Measurements from ENCODE around the gene ADAMTS17.

Gene ADAMTS17

DNA sequence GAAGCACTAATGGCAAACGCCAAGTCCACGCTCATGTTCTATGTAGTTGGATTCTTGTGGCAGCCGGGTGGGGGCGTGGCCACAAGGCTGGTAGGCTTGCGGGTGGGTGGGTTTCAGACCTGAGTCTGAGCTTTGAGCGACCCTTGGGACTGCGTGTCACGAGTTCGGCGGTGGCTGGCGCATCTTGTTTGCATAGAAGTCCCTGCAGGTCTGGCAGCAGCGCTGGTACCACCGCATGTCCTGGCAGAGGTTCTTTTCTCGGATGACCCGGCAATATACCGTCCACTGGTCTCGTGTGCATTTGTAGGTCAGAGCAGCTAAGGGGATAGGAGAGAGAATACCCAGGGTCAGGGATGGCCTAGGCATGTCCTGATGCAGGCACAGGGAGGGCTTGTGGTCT, 367.5 kb downstream of the ADAMTS17 start:
- DNase-seq (ENCODE audit: low read depth), result no peak

DNA sequence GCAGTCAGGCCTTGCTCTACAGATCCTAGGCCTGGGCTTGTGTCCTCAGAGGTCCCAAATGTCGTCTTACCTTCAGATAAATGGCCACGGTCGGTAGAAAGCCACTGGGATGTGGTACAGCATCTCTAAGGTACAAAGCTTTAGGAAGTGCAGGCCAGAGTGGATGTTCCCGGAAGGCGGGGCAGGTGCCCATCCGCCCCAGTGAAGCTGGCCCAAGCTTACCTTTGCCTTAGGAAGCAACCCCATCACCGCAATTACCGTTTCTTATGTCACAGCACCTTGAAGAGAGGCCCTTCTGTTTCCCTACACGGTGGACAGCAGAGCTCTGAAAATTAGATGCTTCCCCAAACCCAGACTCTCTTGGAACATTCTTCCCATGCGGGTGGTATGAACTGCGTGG, 368.4 kb downstream of the ADAMTS17 start:
- no peak for DNase-seq (ENCODE audit: low read depth)

DNA sequence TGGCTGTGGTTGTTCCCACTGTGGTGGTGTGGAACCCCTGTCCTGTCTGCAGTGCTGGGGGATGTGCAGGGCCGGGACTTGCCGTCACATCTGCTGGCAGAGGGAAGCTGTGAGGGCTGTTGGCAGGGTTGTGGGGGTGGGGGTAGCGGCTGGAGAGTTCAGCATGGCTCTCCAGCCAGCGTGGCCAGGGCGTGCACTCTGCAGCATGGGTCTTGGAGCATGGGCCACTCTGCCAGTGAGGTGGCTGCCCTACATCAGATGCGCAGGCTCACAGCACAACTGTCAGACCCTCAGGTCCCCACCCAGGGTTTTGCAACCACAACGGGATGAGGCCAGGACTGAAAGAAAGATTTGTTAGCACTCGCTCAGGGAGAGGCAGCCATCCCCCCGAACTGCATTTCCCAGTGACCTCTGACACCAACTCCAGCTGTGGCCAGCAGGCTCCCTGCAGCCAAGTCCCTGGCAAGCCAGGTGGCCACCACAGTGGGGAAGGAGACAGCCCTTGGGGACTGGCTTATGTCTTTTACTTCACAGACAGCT, 370.8 kb downstream of the ADAMTS17 start:
- no peak for DNase-seq (ENCODE audit: low read depth)

DNA sequence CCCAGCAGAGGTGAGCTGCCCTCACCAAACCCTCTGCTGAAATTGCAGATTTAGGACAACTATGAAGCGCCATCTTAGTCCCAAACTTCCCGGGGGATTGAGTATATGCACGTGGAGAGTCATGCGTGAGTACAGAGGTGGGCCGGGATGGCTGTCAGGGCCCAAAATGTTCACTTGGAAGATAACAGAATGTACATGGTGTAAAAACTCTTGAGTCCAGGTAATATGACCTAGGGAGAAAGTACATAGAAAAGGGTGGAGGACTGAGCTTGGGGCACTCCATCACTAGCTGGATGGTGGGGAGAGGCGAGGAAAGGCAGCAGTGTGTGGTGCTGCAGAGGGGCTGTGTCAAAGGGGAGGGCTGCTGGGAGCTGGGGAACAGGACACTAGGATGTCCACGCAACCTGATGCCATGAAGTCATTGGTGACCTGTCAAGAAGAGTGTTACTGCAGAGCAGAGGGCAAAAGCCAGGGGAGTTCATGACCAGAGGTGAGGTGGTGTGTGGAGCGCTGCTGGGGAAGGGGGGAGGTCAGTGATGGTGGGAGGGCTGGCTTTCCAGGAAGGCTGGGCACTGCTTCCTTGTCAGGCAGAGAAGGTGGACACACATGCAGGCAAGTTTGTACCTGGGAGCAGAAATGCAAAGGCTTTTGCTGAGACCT, 372.4 kb downstream of the ADAMTS17 start:
- no peak for DNase-seq (ENCODE audit: low read depth)

DNA sequence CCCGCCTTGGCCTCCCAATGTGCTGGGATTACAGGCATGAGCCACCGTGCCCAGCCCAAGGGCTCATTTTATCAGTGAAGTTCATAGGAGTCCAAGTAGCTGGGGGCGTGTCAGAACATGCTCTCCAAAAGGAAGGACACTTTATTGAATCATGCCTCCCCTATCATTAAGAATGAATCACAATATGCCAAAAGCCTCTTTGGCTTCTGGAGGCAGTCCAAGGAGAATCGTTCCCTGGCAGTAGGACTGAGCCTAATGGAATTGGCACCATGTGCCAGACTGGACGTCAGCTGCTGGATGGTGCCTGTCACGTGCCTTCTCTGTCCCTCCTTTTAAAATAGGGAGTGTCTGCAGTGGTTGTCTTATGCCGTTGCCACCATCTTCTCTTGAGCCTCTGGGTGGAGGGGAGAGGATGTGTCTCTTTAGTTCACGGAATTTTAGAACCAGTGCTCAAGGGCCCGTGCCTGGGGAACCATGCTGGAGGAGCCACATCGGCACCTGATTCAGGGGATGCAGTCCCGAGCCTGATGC, 373.9 kb downstream of the ADAMTS17 start:
- no peak for DNase-seq (ENCODE audit: low read depth)

DNA sequence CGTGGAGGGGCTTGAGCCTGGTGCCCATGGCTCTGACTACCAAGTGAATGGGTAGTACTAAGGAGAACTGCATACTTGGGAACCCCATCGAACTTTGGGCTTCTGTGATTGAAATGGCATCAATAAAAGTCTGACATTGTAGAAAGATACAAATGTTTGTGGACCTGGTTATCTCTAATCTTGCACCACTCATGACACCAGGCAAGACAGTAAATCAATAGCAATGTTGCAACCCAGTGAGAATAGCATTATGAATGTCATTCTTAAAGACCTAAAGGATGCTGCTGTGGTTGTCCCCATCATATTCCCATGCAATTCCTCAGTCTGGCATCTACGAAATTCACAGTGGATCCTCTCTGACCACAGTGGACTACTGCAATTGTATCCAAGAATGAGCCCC, 375.0 kb downstream of the ADAMTS17 start:
- no peak for DNase-seq (ENCODE audit: low read depth)

DNA sequence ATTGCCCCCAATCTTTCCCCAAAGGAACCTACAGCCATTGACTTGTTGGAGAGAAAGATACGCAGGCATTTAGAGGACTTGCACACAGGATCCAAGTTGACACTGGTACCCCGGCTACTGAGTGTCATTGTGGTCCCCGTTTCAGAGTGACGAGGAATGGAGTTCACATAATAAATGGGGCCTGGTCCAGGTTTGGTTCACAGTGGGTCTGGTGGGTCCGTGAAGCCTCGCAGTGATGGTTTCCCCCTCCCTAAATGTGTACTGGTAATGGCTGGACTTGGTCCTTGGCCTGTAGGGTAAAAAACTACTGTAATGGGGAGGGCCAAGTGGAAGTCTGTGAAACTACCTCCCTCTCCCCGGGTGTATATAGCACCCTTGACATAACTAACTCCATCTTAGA, 376.4 kb downstream of the ADAMTS17 start:
- no peak for DNase-seq (ENCODE audit: low read depth)

DNA sequence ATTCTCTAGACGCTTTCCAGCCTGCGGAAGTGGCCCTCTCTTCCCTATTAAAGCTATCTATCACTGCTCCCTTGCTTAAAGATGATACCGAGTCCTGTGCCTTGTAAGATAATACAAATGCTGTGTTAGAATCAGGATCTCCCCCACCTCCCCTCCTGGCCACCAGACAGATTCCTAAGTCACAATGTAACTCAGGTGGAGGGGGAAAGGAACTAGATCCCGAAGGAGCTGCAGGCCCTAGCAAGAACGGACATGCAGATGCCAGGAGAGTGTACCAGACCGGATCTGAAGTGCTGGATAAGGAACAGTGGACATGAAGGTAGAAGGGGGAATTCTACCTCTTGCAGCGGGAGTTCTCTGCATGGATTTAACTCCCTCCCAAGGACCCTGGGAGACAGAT, 377.8 kb downstream of the ADAMTS17 start:
- DNase-seq (ENCODE audit: low read depth), result no peak

DNA sequence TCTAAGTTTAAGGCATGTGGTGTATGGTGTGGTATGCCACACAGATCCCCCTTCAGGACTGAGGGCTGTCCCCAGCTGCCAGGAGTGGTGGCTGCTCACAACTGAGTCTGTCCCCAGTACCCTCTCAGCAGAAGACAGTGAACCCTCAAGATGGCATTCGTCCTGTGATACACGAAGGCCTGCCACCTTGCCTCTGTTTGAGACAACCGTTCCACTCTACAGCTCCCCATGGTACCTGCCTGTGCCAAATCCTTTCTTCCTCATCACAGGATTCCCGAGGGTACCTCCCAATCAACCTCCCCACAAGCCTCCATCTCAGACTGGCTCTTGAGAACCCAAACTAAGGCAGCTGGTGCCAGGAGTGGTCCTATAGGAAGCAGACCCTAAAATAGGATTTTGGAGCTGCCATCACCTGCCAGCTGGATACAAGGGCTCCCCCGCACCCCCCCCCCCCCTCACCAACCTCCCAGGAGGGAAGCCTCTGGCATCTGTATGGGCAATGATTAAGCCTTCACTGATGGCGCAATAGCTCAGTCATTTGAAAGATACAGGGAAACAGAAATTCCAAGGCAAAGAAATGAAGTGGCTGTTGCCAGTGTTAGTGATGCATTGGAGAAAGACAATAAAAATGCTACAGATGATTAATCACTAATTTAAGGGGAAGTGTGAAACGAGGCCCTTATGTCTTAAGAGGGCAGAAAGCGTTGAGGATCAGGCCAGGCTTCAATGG, 378.5 kb downstream of the ADAMTS17 start:
- DNase-seq (ENCODE audit: low read depth), result no peak

DNA sequence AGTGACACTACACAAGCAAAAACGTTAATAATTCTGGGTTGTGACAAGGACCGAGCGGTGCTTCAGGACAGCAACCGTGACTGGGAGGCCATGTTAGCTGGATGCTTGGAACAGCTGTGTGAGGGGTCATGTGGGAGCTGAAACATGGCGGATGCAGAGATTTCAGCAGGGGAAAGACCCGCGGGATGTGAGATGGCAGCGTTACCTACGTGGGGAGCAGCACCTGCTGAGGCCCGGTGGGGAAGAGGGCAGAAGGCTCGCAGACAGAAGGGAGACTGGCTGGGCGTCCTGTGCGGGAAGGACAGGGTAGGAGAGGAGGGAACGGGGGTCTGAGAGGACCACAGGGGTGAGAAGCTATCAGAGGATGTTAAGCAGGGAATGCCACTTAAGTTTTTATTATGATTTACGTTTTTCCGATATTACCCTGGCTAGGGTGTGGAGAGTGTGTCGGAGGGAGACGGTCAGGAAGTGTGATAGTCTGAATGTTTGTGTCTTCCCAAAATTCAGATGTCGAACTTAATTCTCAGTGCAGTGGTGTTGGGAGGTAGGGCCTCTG, 379.7 kb downstream of the ADAMTS17 start:
- DNase-seq (ENCODE audit: low read depth), result no peak

DNA sequence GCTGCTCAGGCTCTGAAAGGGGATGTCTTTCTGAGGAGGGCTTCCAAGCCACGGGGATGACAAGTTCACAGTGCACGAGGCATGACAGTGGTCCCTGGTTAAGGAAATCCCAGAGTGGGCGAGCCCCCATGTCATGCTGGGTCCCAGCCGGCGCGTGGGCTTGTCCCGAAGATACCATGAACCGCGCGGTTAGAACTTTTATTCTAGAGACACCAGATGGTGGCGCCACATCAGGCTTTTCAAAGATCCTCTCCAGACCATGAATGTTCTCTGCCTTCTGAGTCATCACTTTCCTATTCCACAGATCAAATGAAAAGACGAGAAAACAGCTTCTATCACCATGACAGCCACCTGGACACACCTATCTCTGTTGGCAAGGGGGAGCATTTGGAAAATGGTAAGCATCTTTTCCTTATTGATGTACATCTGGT, 380.7 kb downstream of the ADAMTS17 start:
- DNase-seq (ENCODE audit: low read depth), result no peak

DNA sequence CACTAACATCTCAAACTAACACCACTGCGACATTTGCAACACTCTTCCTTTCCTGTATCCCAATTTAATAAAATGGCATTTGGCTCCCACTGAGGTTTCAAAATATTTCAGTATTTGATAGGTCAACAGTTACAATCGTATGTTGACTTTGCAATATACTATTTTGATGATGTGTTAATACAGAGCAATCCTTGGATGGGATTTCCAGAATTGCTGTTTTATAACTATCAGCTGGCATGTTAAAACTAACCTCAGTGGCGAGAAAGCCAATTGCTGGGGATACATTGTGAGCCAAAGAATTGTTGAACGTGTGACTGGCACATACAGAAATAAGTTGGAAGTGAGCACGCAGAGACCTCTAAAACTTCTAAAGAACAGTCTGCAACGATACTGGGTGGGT, 382.4 kb downstream of the ADAMTS17 start:
- DNase-seq (ENCODE audit: low read depth), result no peak

DNA sequence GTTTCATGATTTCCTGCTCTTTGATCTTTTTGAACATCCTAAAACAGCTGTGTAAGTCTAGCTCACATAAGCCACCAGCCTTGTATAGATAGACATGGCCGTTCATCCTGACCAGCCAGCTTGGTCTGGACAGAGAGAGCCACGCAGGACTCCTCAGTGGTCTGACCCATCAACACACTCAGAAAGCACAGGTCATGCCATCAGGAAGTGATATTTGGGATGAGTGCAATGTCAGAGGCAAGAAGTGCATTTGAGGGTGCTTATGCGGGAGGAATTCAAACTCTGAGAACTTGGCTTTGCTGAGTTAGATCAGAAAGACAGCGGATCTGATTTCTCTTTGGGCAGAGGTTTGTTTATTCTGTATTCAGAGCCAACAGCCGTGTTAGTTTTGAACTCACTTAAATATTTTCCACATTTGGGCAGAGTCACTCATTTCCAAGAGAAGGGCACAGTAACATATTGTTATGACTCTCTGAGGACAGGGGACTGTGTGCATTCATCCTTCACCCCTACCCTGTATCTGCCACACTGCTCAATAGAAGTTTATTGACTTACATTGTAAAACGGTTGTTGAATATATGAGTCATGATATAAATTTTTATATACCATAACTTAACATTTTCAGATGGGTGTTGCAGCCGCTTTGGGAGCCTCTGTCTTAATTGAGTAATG, 383.2 kb downstream of the ADAMTS17 start:
- DNase-seq (ENCODE audit: low read depth), result no peak

DNA sequence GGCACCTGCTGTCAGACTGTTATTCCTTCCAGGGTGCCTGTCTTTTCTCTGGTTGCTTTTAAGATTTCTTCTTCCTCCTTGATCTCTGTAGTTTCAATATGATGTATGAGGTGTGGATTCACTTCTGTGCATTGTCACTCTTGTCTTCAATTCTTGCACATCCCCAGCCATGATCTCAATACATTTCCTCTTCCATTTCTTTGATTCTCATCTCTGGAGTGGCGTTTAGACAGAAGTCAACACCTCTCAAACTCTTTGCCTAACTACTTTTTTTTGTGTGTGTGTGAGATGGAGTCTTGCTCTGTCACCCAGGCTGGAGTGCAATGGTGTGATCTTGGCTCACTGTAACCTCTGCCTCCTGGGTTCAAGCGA, 384.1 kb downstream of the ADAMTS17 start:
- no peak for DNase-seq (ENCODE audit: low read depth)

DNA sequence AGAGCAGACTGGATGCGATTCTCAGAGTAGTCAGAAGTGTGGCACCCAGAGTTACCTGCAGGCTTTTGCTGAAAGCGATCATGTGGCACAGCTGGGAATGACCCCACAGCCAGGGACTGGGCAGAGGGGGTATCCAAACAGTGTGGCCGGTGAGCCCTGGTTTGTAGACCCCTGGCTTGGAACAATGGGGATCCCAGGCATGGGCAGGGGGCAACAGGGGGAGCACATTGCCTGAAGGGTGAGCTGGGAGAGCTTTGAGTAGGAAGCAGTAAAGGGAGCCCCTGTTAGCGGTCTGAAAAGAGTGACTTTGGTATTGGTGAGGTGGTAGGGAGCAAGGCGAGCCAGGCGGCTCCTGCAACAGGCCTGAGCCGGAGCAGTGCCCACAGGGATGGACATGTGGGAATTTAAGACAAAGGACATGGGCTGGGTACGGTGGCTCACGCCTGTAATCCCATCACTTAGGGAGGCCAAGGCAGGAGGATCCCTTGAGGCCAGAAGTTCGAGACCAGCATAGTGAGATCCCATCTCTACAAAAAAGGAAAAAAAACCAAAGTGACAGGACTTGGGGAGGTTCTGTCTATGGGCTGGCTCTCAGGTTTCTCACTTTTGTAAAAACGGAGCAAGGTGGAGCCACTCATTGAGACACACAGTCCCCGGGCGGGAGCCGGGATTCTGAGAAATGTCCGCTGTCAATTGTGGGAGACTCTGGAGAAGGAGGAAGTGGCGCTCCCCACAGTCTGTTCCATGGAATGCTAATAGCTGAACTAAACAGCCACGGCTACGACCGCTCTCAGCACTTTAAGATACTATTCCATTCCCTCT, 384.7 kb downstream of the ADAMTS17 start:
- no peak for DNase-seq (ENCODE audit: low read depth)

DNA sequence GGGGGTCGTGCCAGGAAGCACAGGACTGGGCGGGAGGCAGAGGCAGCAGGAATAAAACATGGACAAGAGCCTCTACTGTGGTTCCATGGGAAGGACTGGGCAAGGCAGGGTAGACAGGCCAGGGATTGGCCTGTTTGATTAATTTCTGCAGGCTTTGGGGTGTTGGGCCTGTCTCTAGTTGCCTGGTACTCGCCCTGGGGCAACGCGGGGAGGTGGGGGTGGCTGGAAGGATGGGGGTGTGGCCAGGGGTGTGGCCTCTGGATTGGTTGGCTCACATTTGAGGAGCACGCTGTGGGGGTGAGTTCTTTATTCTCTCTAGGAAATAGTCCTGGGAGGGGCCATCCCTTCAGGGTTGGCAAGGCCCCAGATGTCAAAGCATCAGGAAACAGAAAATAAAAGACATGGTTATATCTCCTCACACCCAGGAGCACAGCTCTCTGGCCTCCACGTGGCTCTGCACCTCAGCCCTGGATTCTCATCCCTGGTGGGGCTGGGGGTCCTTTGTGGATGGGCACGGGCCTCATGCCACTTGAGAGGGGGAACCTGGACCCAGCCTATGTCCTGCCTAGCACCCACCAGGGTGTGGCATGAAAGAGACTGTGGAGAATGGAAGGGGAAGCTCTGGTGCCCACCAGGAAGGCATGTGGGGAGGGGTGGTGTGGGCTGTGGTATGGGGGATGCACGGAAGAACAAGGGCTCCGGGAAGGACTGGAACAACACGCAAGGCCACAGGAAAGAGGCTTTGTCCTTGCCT, 385.6 kb downstream of the ADAMTS17 start:
- DNase-seq (ENCODE audit: low read depth), result no peak

DNA sequence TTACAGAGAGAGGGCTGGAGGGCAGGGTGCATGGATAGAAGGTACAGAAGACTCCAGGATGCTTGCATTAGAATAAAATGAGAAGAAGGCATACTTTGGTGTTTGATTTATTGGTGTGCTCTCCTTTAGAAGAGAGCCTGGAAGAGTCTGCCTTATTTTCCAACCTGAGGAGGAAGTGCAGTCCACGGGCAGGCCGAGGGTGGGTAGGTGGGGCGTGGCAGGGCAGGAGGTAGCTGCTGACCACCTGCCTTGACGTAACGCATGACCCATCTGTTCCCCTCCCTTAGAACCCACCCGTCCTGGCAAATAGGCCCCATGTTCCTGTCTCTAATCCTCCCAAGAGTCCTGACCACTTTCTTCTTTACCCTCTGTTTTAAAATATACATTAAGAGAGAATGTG, 386.2 kb downstream of the ADAMTS17 start:
- DNase-seq (ENCODE audit: low read depth), result no peak

DNA sequence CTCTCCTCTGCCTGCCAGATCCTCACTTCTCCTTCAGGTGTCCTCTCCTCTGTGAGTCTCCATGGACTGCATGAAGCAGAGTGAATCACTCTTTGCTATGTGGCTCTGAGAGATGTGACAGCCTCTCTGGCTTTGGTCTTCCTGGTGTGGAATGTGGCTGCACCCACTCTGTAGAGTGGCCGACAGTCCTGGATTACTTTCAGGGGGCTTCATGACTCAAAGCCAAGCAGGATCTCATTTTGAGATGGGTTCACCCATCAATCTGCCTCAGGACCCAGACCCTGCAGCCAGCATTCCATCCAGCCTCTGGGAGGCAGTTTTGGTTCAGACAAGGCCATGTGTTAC, 386.6 kb downstream of the ADAMTS17 start:
- DNase-seq (ENCODE audit: low read depth), result no peak

DNA sequence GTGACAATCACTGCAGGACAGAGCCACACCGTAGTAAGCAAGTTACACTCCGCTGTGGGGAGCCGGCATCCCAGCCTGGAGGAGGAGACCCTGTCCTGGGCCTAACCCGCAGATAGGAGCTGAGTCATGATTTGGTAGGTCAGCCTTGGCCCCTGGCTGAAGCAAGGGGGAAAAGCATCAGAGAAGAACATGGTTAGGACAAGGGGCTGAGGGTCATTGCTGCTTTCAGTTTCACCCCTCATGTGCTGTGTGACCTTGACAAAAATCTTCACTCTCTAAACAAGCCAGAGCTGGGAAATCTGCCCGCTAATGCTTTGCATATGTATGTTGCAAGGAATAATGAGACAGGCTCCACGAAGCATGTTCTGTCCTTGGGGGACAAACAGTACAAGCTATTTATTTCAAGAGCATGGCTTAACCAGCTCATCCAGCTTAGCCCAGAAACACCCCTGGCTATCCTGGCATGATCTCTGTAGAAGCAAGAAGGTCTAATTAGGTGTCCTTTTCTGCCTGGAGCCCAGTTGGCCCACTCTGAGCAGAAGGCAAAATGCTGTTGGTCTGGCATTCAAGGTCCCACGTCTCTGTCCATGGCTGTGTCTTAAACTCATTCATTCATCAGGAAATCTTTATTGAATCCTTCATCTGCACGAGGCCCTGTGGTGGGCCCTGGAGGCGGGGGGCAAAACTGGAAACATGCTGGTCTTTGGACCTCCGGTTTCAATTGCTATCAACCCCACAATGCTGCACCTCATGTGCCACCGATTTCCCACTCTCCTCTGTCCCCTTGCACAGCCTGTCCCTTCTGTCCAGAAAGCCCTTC, 387.2 kb downstream of the ADAMTS17 start:
- no peak for DNase-seq (ENCODE audit: low read depth)

DNA sequence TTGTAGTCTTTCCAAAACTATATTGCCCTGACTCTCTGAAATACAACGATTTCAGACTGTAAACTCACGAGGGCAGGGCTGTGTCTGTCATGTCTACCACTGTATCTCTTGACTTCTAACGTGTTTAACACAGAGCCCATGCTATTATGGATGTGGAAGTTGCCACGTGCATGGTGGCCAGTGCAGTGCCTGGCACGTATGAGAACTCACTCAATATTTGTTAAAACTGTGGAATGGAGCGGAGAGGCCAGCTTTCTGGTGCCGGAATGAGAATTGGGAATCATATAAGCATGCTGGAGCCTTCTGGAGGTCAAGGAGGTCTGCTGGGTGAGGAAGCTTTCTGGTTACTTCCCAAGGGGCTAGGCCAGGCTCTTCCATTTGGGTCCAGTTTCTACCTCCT, 387.9 kb downstream of the ADAMTS17 start:
- no peak for DNase-seq (ENCODE audit: low read depth)
